Heart left ventricle (tissue), 13 donors: ENCODE results near the gene GADD45A.

Experiments used
- CTCF ChIP-seq, 12 donors: fragments of 200-600 bp; sonication (generic) in 4 of 12; IDR thresholded peaks; one replicate each; pipeline versions ENCODE4 v1.5.0 to v1.8.0; 2018 to 2022; ENCODE audit warnings: antibody characterized with exemption in 12 of 12, mild to moderate bottlenecking in 5 of 12
- POLR2A ChIP-seq, 2 donors: fragments of 450-650 bp; IDR thresholded peaks; one replicate each; pipeline ENCODE4 v1.6.1; 2017; ENCODE audit warnings: antibody characterized with exemption in 2 of 2, mild to moderate bottlenecking in 2 of 2, moderate library complexity in 2 of 2
- donor health status: ischemic (EF 13 %, LVEDD 7.1; RV severe dilation, severe dysfunction).
- donor health status: DM: no; HTN: yes; CAD: no.
- donor health status: DM: no; HTN: no; CAD: no.
- donor health status: ischemic (EF 25% LVEDD 6.9; RV normal size, moderate dysfunction).
- donor health status: ischemic (EF 25% LVEDD 5.7; RV mildly dilated, moderate dysfunction).
- donor health status: ischemic (EF 35%, LVEDD 5.7; RV mildly dilated, moderate dysfunction).
- donor health status: nonischemic (EF 11% LVEDD 7.7; RV severe dilation, severe dysfunction).
- donor health status: DM: yes; HTN: yes; CAD: no.
- donor health status: PGD.
- donor health status: ischemic (EF 29% LVEDD 5.4; RV normal size, mild dysfunction).
- donor health status: nonischemic (EF 23%, LVEDD 6.1; RV moderate dilation, normal function).

GRCh38 chr1:67731322-67731721 is 46.3 kb downstream of the GADD45A start:
- no peak for TF ChIP-seq CTCF (IDR thresholded peaks at IDR 0.05)
- no peak for TF ChIP-seq POLR2A (IDR thresholded peaks at IDR 0.05)
